Left lung (tissue), 10 donors: ENCODE data around the gene RRAD. TPM values are rescaled to one million over a fixed set of nuclear protein-coding genes. Genes with fewer than 3 reads are reported as not detected.

ENCODE experiments used
- ATAC-seq: fragments of 200-7000 bp; cut with Tn5 transposase; one replicate; pipeline ENCODE4 v1.9.1; 2020; ENCODE audit warnings: moderate library complexity
- DNase-seq, 4 donors: peaks; one replicate each; pipeline ENCODE4 v3.0.0-alpha.2; 2013 to 2020
- H3K27ac ChIP-seq, 2 donors: fragments of 200-600 bp; sonication (generic) in 1 of 2; one replicate each; pipeline versions ENCODE4 v1.5.0 to v1.8.0; 2020 to 2021
- H3K27me3 ChIP-seq, 2 donors: fragments of 200-600 bp; sonication (generic) in 1 of 2; one replicate each; pipeline versions ENCODE4 v1.5.0 to v1.8.0; 2020 to 2021
- H3K36me3 ChIP-seq, 2 donors: fragments of 200-600 bp; sonication (generic) in 1 of 2; one replicate each; pipeline versions ENCODE4 v1.5.0 to v1.8.0; 2020 to 2021
- H3K4me1 ChIP-seq, 2 donors: fragments of 200-600 bp; one replicate each; pipeline ENCODE4 v1.8.0; 2021
- H3K4me3 ChIP-seq, 2 donors: fragments of 200-600 bp; sonication (generic) in 1 of 2; one replicate each; pipeline versions ENCODE4 v1.5.0 to v1.8.0; 2020 to 2021; ENCODE audit warnings: mild to moderate bottlenecking in 1 of 2
- H3K9me3 ChIP-seq, 2 donors: fragments of 200-600 bp; sonication (generic) in 1 of 2; one replicate each; pipeline versions ENCODE4 v1.5.0 to v1.8.0; 2020 to 2021
- intact Hi-C, 2 donors: fragments of 100-400 bp; cut with DNase I; formaldehyde crosslinking; loops; one replicate each; pipeline versions ENCODE4 v1.11.2 to v1.14.2; 2022
- polyA plus RNA-seq, 6 donors: library from polyadenylated mRNA; unstranded; fragments of 120-200 nt; gene quantifications; one replicate each; pipeline ENCODE4 v1.2.1, GENCODE V29; 2013; ENCODE audit not compliant: insufficient read length in 6 of 6
- total RNA-seq, 2 donors: library from RNA; stranded (reverse); fragmentation: NEBNext Ultra II Directional; extraction: Animal tissue kit (Norgen Biotek cat#: 25700); gene quantifications; one replicate each; pipeline ENCODE4 v1.2.1, GENCODE V29; 2021
- TF ChIP-seq, protein P1 (sequence below), 2 donors: fragments of 200-600 bp; sonication (generic) in 1 of 2; IDR thresholded peaks; one replicate each; pipeline versions ENCODE4 v1.5.0 to v1.8.0; 2021; ENCODE audit warnings: antibody characterized with exemption in 2 of 2
- donor health status: DM: no; HTN: yes; CAD: no.
- donor health status: DM: no; HTN: no; CAD: no.

Gene RRAD
- total and polyA plus RNA-seq, 8 donors, result 8.1 to 31.8 (median 9.0) TPM

DNA sequence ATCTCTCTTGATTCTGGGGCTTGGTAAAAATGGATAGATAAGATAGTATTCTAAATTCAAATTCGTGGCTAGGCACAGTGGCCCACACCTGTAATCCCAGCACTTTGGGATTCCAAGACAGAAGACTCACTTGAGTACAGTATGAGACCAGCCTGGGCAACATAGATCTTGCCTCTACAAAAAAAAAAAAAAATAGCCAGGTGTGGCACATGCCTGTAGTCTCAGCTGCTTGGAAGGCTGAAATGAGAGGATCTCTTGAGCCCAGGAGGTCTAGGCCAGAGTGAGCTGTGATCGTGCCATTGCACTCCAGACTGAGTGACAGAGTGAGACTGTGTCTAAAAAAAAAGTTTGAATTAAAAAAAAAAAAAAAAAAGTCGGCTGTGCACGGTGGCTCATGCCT lies 35.7 kb downstream of the RRAD start:
- intact Hi-C loops, result no loop called here
- Histone ChIP-seq H3K27me3 (no peaks in the 10 kb centered on the region), H3K9me3 (no peaks in the 10 kb centered on the region), H3K27ac (no peak overlapping the region), H3K4me1 (peaks cover 0 to 7% of the 10 kb centered on the region in 2 donors), H3K36me3 (peaks cover 0 to 30% of the 10 kb centered on the region in 2 donors), H3K4me3 (no peak overlapping the region)
- TF ChIP-seq, protein P1, sequence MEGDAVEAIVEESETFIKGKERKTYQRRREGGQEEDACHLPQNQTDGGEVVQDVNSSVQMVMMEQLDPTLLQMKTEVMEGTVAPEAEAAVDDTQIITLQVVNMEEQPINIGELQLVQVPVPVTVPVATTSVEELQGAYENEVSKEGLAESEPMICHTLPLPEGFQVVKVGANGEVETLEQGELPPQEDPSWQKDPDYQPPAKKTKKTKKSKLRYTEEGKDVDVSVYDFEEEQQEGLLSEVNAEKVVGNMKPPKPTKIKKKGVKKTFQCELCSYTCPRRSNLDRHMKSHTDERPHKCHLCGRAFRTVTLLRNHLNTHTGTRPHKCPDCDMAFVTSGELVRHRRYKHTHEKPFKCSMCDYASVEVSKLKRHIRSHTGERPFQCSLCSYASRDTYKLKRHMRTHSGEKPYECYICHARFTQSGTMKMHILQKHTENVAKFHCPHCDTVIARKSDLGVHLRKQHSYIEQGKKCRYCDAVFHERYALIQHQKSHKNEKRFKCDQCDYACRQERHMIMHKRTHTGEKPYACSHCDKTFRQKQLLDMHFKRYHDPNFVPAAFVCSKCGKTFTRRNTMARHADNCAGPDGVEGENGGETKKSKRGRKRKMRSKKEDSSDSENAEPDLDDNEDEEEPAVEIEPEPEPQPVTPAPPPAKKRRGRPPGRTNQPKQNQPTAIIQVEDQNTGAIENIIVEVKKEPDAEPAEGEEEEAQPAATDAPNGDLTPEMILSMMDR (IDR thresholded peaks at IDR 0.05), result no peak
- DNase-seq, result no peak
- ATAC-seq, result peak; percentile 49

DNA sequence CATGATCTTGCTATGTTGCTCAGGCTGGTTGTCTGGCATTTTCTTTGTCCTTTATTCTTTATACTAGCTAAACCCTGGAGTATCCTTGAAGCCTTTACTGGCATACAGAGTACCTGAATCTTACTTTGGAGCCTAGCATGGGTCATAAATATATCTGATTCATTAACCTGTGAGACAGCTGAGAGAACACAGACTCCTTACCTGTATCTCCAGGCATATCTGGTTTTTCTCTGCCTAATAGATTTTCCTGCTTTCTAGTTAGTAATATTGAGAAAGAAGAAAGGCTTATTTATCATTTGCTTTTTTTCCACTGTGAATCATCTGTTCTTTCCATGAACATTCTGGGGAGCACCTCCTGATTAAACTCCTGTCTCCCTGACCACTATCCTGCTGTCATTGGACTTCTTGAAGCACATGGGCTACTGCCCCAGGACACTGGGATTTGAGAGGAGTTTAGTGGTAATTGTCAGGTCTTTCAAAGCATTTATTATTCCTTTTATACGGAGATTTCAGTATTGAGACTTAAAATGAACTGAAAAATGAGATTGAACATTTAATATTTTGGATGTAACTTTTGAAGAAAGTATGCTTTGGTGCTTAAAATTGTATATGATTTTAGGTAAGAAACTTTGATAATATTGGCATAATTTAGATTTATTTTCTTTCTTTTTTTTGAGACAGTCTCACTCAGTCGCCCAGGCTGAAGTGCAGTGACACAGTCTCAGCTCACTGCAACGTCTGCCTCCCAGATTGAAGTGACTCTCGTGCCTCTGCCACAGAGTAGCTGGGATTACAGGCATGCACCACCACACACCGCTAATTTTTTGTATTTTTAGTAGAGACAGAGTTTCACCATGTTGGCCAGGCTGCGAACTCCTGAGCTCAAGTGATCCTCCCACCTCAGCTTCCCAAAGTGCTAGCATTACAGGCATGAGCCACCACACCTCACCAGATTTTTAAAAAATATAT lies 36.4 kb downstream of the RRAD start:
- TF ChIP-seq, protein P1 (IDR thresholded peaks at IDR 0.05), result no peak
- intact Hi-C loops, result no loop called here
- Histone ChIP-seq H3K27me3 (no peaks in the 10 kb centered on the region), H3K4me1 (peaks cover 0 to 7% of the 10 kb centered on the region in 2 donors), H3K36me3 (peaks cover 0 to 34% of the 10 kb centered on the region in 2 donors), H3K9me3 (no peaks in the 10 kb centered on the region), H3K4me3 (no peak overlapping the region), H3K27ac (no peak overlapping the region)
- DNase-seq, result no peak
- no peak for ATAC-seq

DNA sequence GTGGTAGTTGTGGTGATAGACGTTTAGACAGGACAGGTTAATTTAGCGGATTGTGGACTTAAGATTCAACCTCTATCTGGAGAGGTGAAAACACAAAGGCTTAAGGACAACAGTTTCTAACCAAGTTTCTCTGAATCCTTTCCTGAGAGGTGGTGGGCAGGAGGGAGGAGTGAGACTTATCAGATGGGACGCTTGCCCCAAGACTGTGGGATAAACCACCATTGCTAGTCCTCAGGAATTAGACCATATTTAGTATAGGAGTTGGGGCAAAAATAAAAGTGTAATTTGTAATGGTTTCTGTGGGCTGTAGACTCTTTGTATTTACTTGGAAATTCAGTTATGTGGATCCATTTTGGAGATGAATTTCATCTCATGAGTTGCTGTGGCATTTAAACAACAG lies 38.4 kb downstream of the RRAD start:
- H3K27ac ChIP-seq, result no peak overlapping the region
- H3K4me1 ChIP-seq, result peaks cover 3 to 7% of the 10 kb centered on the region in 2 donors
- no peaks in the 10 kb centered on the region for H3K27me3 ChIP-seq
- ATAC-seq, result no peak
- H3K36me3 ChIP-seq, result peaks cover 0 to 34% of the 10 kb centered on the region in 2 donors
- H3K9me3 ChIP-seq, result no peaks in the 10 kb centered on the region
- TF ChIP-seq, protein P1 (IDR thresholded peaks at IDR 0.05), result no peak
- DNase-seq, result no peak
- no peak overlapping the region for H3K4me3 ChIP-seq
- intact Hi-C loops, result no loop called here

DNA sequence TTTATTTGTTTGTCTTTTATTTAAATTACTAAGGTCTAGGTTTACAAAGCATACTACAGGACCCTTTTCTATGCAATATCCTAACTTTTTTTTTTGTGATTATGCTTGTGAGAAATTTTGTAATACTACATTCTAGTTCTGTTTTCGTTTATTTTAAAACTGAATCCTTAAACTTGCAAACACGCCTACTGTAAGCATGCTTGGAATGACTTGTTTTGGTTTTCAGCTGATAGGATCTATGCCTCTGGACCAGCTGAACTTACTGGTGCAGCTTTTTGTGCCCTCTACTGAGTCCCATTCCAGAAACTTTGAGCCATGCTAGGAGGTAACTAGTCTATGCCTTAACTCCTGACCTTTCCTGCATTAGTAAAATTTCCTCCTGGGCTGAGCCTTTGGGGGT lies 39.0 kb downstream of the RRAD start:
- DNase-seq (no peak), ATAC-seq (no peak)
- H3K27ac ChIP-seq, result no peak overlapping the region
- TF ChIP-seq, protein P1 (IDR thresholded peaks at IDR 0.05), result no peak
- intact Hi-C loops, result no loop called here
- peaks cover 6 to 7% of the 10 kb centered on the region in 2 donors for H3K4me1 ChIP-seq
- H3K9me3 ChIP-seq, result no peaks in the 10 kb centered on the region
- H3K4me3 ChIP-seq, result no peak overlapping the region
- H3K36me3 ChIP-seq, result peaks cover 0 to 34% of the 10 kb centered on the region in 2 donors
- H3K27me3 ChIP-seq, result peaks cover 0 to 2% of the 10 kb centered on the region in 2 donors

DNA sequence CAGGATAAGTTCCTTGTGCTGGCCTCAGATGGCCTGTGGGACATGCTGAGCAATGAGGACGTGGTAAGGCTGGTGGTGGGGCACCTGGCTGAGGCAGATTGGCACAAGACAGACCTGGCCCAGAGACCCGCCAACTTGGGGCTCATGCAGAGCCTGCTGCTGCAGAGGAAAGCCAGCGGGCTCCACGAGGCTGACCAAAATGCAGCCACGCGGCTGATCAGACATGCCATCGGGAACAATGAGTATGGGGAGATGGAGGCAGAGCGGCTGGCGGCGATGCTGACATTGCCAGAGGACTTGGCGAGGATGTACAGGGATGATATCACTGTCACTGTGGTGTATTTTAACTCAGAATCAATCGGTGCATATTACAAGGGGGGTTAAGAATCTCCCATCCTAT lies 39.8 kb downstream of the RRAD start:
- Histone ChIP-seq H3K4me3 (no peak overlapping the region), H3K9me3 (no peaks in the 10 kb centered on the region), H3K4me1 (peaks cover 7 to 14% of the 10 kb centered on the region in 2 donors), H3K27me3 (peaks cover 0 to 10% of the 10 kb centered on the region in 2 donors), H3K27ac (no peak overlapping the region), H3K36me3 (peaks cover 0 to 34% of the 10 kb centered on the region in 2 donors)
- no peak for DNase-seq
- intact Hi-C loops, result no loop called here
- no peak for ATAC-seq
- TF ChIP-seq, protein P1 (IDR thresholded peaks at IDR 0.05), result no peak
